Esophagus (tissue), 2 donors: ENCODE data around the gene NRXN3. TPM values are rescaled to one million over a fixed set of nuclear protein-coding genes. Genes with fewer than 3 reads are reported as not detected.

Experiments
- H3K27ac ChIP-seq, 2 donors: one replicate each; pipeline ENCODE4 v1.5.1; 2013; ENCODE audit warnings: low read depth in 2 of 2, mild to moderate bottlenecking in 2 of 2, inconsistent platforms in 1 of 2, low read length in 1 of 2, moderate library complexity in 1 of 2
- H3K27me3 ChIP-seq, 2 donors: one replicate each; pipeline ENCODE4 v1.6.1; 2013; ENCODE audit warnings: low read length in 2 of 2, control low read depth in 1 of 2, mild to moderate bottlenecking in 1 of 2; ENCODE audit not compliant: insufficient read depth in 2 of 2, control insufficient read depth in 1 of 2
- H3K36me3 ChIP-seq, 2 donors: one replicate each; pipeline ENCODE4 v1.6.1; 2013; ENCODE audit warnings: low read length in 1 of 2; ENCODE audit not compliant: control insufficient read depth in 2 of 2, insufficient read depth in 2 of 2
- H3K4me1 ChIP-seq, 2 donors: one replicate each; pipeline ENCODE4 v1.6.1; 2013; ENCODE audit warnings: low read length in 1 of 2; ENCODE audit not compliant: control insufficient read depth in 2 of 2, insufficient read depth in 2 of 2
- H3K4me3 ChIP-seq, 2 donors: one replicate each; pipeline ENCODE4 v1.5.1; 2013; ENCODE audit warnings: low read length in 2 of 2, mild to moderate bottlenecking in 2 of 2, low read depth in 1 of 2, moderate library complexity in 1 of 2
- H3K9me3 ChIP-seq, 2 donors: one replicate each; pipeline ENCODE4 v1.6.1; 2013; ENCODE audit warnings: mild to moderate bottlenecking in 2 of 2, low read depth in 1 of 2, low read length in 1 of 2, moderate library complexity in 1 of 2; ENCODE audit not compliant: control insufficient read depth in 2 of 2, insufficient read depth in 1 of 2
- WGBS, 2 donors: extraction: QIAGEN DNeasy Blood & Tissue Kit; methylation state at CpG; one replicate each; pipeline ENCODE4 v1.1.7; 2013; 5-methylcytosine and 5-hydroxymethylcytosine counted together
- polyA plus RNA-seq, 2 donors: library from polyadenylated mRNA; stranded (reverse); fragments of 200-250 nt; gene quantifications; one replicate each; pipeline ENCODE4 v1.2.3, GENCODE V29; 2013
- donor health status: healthy with polysubstance abuse.
- donor health status: Bipolar disorder and iron deficiency.

The NRXN3 gene
- polyA plus RNA-seq, 2 donors, result 1.7 to 2.2 TPM

- Histone ChIP-seq H3K27me3 (no peaks in the 10 kb centered on the region), H3K4me1 (peaks cover 5 to 9% of the 10 kb centered on the region in 2 donors), H3K9me3 (peaks cover 0 to 3% of the 10 kb centered on the region in 2 donors), H3K36me3 (no peaks in the 10 kb centered on the region), H3K27ac (no peak overlapping the region), H3K4me3 (peak overlapping the region in 1 of 2 donors; percentile 57)
- 31 to 36% methylated on average over 6 of the region's 6 CpGs for WGBS, 2 donors
Observed at GRCh38 chr14:79281244-79282152, 1111.3 kb downstream of the NRXN3 start.

- H3K27me3 ChIP-seq, result no peaks in the 10 kb centered on the region
- no peaks in the 10 kb centered on the region for H3K9me3 ChIP-seq
- H3K4me3 ChIP-seq, result no peak overlapping the region
- peaks cover 0 to 3% of the 10 kb centered on the region in 2 donors for H3K4me1 ChIP-seq
- H3K36me3 ChIP-seq, result no peaks in the 10 kb centered on the region
- WGBS, 2 donors, result 89 to 92% methylated on average over 1 of the region's 1 CpG
- no peak overlapping the region for H3K27ac ChIP-seq
Observed at GRCh38 chr14:79284621-79285020, 1114.4 kb downstream of the NRXN3 start.

GRCh38 chr14:79285263-79285662 lies 1115.1 kb downstream of the NRXN3 start:
- Histone ChIP-seq H3K36me3 (no peaks in the 10 kb centered on the region), H3K9me3 (no peaks in the 10 kb centered on the region), H3K27ac (no peak overlapping the region), H3K4me1 (no peaks in the 10 kb centered on the region), H3K27me3 (no peaks in the 10 kb centered on the region), H3K4me3 (no peak overlapping the region)

- no peaks in the 10 kb centered on the region for H3K27me3 ChIP-seq
- no peaks in the 10 kb centered on the region for H3K9me3 ChIP-seq
- no peak overlapping the region for H3K27ac ChIP-seq
- H3K4me1 ChIP-seq, result no peaks in the 10 kb centered on the region
- H3K4me3 ChIP-seq, result no peak overlapping the region
- no peaks in the 10 kb centered on the region for H3K36me3 ChIP-seq
- WGBS, 2 donors, result 81 to 84% methylated on average over 1 of the region's 1 CpG
Observed at GRCh38 chr14:79287976-79288375, 1117.8 kb downstream of the NRXN3 start.

GRCh38 chr14:79293482-79294177 lies 1123.5 kb downstream of the NRXN3 start:
- 60% methylated on average over 11 of the region's 11 CpGs for WGBS, 2 donors
- H3K27me3 ChIP-seq, result no peaks in the 10 kb centered on the region
- H3K4me1 ChIP-seq, result no peaks in the 10 kb centered on the region
- H3K4me3 ChIP-seq, result no peak overlapping the region
- H3K36me3 ChIP-seq, result no peaks in the 10 kb centered on the region
- H3K9me3 ChIP-seq, result no peaks in the 10 kb centered on the region
- H3K27ac ChIP-seq, result peak overlapping the region in 1 of 2 donors; percentile 49

- H3K27ac ChIP-seq, result no peak overlapping the region
- no peaks in the 10 kb centered on the region for H3K9me3 ChIP-seq
- H3K4me1 ChIP-seq, result no peaks in the 10 kb centered on the region
- no peaks in the 10 kb centered on the region for H3K36me3 ChIP-seq
- H3K4me3 ChIP-seq, result no peak overlapping the region
- no peaks in the 10 kb centered on the region for H3K27me3 ChIP-seq
Observed at GRCh38 chr14:79294499-79294898, 1124.3 kb downstream of the NRXN3 start.

- no peak overlapping the region for H3K4me3 ChIP-seq
- H3K9me3 ChIP-seq, result no peaks in the 10 kb centered on the region
- H3K27ac ChIP-seq, result no peak overlapping the region
- no peaks in the 10 kb centered on the region for H3K27me3 ChIP-seq
- no peaks in the 10 kb centered on the region for H3K4me1 ChIP-seq
- H3K36me3 ChIP-seq, result no peaks in the 10 kb centered on the region
Observed at GRCh38 chr14:79295385-79295784, 1125.2 kb downstream of the NRXN3 start.

- no peak overlapping the region for H3K27ac ChIP-seq
- WGBS, 2 donors, result 66 to 70% methylated on average over 4 of the region's 4 CpGs
- no peaks in the 10 kb centered on the region for H3K36me3 ChIP-seq
- no peak overlapping the region for H3K4me3 ChIP-seq
- H3K27me3 ChIP-seq, result no peaks in the 10 kb centered on the region
- no peaks in the 10 kb centered on the region for H3K4me1 ChIP-seq
- no peaks in the 10 kb centered on the region for H3K9me3 ChIP-seq
Observed at GRCh38 chr14:79298373-79298772, 1128.2 kb downstream of the NRXN3 start.

- H3K9me3 ChIP-seq, result no peaks in the 10 kb centered on the region
- no peak overlapping the region for H3K27ac ChIP-seq
- H3K27me3 ChIP-seq, result no peaks in the 10 kb centered on the region
- no peaks in the 10 kb centered on the region for H3K4me1 ChIP-seq
- no peaks in the 10 kb centered on the region for H3K36me3 ChIP-seq
- H3K4me3 ChIP-seq, result no peak overlapping the region
- 41 to 78% methylated on average over 1 of the region's 1 CpG for WGBS, 2 donors
Observed at GRCh38 chr14:79299162-79299561, 1129.0 kb downstream of the NRXN3 start.

- Histone ChIP-seq H3K4me1 (no peaks in the 10 kb centered on the region), H3K9me3 (no peaks in the 10 kb centered on the region), H3K27me3 (no peaks in the 10 kb centered on the region), H3K36me3 (no peaks in the 10 kb centered on the region), H3K27ac (no peak overlapping the region), H3K4me3 (no peak overlapping the region)
Observed at GRCh38 chr14:79304279-79304678, 1134.1 kb downstream of the NRXN3 start.
